ENCODE results near the gene ZNF793.

The ZNF793 gene

DNA sequence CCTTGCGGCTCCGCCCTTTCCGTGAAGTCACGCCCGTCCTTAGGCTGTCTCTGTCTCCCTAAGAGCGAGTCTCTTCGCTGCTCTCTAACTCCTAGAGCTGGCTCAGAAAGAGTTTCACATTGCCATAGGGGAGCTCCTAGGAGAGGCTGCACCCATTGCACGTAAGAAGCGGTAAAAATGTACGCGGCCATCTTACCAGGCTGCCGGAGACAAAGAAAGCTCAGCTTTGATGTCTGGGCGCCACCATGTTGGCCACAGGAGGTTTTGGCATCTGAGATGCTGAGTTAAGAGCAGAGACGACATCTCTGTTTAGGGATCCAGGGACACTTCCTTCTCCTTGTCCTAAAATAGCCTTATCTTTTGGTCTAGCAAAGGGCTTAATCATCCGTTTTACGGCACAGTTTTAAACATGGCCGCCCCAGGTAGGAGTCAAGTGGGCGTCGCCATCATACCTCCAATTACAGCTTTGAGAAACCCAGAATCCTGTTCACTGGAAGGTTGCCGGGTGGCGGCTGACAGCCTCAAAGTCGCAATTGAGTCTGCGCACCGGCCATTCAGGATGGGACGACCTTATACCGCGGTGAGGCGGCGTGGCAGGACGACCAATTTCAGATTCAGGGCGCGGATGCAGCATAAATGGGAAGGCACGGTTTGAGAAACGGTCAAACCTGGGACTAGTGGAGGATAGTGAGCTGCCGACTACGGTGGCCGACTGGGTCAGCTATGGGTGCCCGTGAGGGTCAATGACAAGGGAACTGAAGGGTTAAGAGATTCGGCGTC lies at the start of gene ZNF793 (continued):
- TF ChIP-seq ZNF404 (tag by site-specific recombination; IDR thresholded peaks at IDR 0.05), result no peak
- no peak for TF ChIP-seq ZNF529 (tag by site-specific recombination; IDR thresholded peaks at IDR 0.05; ENCODE audit: insufficient replicate concordance)
- TF ChIP-seq, protein P1, sequence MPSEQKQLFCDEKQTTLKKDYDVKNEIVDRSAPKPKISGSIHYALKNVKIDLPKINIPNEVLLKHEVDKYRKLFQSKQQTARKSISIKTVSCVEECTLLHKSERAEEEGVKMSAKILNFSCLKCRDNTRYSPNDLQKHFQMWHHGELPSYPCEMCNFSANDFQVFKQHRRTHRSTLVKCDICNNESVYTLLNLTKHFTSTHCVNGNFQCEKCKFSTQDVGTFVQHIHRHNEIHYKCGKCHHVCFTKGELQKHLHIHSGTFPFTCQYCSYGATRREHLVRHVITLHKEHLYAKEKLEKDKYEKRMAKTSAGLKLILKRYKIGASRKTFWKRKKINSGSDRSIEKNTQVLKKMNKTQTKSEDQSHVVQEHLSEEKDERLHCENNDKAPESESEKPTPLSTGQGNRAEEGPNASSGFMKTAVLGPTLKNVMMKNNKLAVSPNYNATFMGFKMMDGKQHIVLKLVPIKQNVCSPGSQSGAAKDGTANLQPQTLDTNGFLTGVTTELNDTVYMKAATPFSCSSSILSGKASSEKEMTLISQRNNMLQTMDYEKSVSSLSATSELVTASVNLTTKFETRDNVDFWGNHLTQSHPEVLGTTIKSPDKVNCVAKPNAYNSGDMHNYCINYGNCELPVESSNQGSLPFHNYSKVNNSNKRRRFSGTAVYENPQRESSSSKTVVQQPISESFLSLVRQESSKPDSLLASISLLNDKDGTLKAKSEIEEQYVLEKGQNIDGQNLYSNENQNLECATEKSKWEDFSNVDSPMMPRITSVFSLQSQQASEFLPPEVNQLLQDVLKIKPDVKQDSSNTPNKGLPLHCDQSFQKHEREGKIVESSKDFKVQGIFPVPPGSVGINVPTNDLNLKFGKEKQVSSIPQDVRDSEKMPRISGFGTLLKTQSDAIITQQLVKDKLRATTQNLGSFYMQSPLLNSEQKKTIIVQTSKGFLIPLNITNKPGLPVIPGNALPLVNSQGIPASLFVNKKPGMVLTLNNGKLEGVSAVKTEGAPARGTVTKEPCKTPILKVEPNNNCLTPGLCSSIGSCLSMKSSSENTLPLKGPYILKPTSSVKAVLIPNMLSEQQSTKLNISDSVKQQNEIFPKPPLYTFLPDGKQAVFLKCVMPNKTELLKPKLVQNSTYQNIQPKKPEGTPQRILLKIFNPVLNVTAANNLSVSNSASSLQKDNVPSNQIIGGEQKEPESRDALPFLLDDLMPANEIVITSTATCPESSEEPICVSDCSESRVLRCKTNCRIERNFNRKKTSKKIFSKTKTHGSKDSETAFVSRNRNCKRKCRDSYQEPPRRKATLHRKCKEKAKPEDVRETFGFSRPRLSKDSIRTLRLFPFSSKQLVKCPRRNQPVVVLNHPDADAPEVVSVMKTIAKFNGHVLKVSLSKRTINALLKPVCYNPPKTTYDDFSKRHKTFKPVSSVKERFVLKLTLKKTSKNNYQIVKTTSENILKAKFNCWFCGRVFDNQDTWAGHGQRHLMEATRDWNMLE (tag by site-specific recombination; conservative IDR thresholded peaks at IDR 0.05; ENCODE audit: low read depth), result peak; percentile 54
- peak; percentile 56 for TF ChIP-seq ZNF623 (tag by site-specific recombination; IDR thresholded peaks at IDR 0.05)
- TF ChIP-seq ZNF48 (tag by site-specific recombination; IDR thresholded peaks at IDR 0.05), result no peak
- TF ChIP-seq RBAK (tag by site-specific recombination; IDR thresholded peaks at IDR 0.05), result no peak
- TF ChIP-seq ZBTB48 (tag by site-specific recombination; IDR thresholded peaks at IDR 0.05), result peak; percentile 87
- TF ChIP-seq ZNF24 (tag by site-specific recombination; IDR thresholded peaks at IDR 0.05), result peak; percentile 92
- no peak for TF ChIP-seq ZNF510 (tag by site-specific recombination; IDR thresholded peaks at IDR 0.05; ENCODE audit: insufficient replicate concordance)
- TF ChIP-seq ZNF335 (tag by site-specific recombination; conservative IDR thresholded peaks at IDR 0.05), result peak; percentile 99
- TF ChIP-seq ZNF184 (tag by site-specific recombination; IDR thresholded peaks at IDR 0.05), result no peak
- TF ChIP-seq ZFHX2 (tag by site-specific recombination; conservative IDR thresholded peaks at IDR 0.05), result peak; percentile 89
- TF ChIP-seq ZSCAN23 (tag by site-specific recombination; IDR thresholded peaks at IDR 0.05), result no peak; the same call in 1 of the 2 replicates
- no peak for TF ChIP-seq SETDB1 (IDR thresholded peaks at IDR 0.05; ENCODE audit: insufficient read length, low read length)
- no peak for TF ChIP-seq ZNF621 (tag by site-specific recombination; IDR thresholded peaks at IDR 0.05)
- no peak for TF ChIP-seq ZNF202 (tag by site-specific recombination; IDR thresholded peaks at IDR 0.05; ENCODE audit: borderline replicate concordance)
- TF ChIP-seq ZNF501 (tag by site-specific recombination; IDR thresholded peaks at IDR 0.05), result peak; percentile 92
- TF ChIP-seq ZNF214 (tag by site-specific recombination; IDR thresholded peaks at IDR 0.05; ENCODE audit: borderline replicate concordance), result no peak
- TF ChIP-seq, protein P2, sequence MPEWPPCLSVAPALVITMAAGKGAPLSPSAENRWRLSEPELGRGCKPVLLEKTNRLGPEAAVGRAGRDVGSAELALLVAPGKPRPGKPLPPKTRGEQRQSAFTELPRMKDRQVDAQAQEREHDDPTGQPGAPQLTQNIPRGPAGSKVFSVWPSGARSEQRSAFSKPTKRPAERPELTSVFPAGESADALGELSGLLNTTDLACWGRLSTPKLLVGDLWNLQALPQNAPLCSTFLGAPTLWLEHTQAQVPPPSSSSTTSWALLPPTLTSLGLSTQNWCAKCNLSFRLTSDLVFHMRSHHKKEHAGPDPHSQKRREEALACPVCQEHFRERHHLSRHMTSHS (tag by site-specific recombination; IDR thresholded peaks at IDR 0.05), result no peak; the same call in 1 of the 2 replicates
- TF ChIP-seq ZSCAN30 (tag by site-specific recombination; IDR thresholded peaks at IDR 0.05), result peak; percentile 89
- TF ChIP-seq ZNF701 (tag by site-specific recombination; IDR thresholded peaks at IDR 0.05), result no peak
- TF ChIP-seq TCF7L2 (IDR thresholded peaks at IDR 0.05; ENCODE audit: borderline replicate concordance, low read depth, low read length), result peak; percentile 95
- peak; percentile 95 for TF ChIP-seq ZNF391 (tag by site-specific recombination; IDR thresholded peaks at IDR 0.05; ENCODE audit: borderline replicate concordance, low read depth)
- TF ChIP-seq ZNF274 (IDR thresholded peaks at IDR 0.05; ENCODE audit: low read length), result no peak
- no peak for TF ChIP-seq ZNF274 (tag by site-specific recombination; IDR thresholded peaks at IDR 0.05; ENCODE audit: borderline replicate concordance)
- TF ChIP-seq, protein P3, sequence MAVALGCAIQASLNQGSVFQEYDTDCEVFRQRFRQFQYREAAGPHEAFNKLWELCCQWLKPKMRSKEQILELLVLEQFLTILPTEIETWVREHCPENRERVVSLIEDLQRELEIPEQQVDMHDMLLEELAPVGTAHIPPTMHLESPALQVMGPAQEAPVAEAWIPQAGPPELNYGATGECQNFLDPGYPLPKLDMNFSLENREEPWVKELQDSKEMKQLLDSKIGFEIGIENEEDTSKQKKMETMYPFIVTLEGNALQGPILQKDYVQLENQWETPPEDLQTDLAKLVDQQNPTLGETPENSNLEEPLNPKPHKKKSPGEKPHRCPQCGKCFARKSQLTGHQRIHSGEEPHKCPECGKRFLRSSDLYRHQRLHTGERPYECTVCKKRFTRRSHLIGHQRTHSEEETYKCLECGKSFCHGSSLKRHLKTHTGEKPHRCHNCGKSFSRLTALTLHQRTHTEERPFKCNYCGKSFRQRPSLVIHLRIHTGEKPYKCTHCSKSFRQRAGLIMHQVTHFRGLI (tag by site-specific recombination; IDR thresholded peaks at IDR 0.05), result peak; percentile 39; the same call in 1 of the 2 replicates
- TF ChIP-seq, protein P4, sequence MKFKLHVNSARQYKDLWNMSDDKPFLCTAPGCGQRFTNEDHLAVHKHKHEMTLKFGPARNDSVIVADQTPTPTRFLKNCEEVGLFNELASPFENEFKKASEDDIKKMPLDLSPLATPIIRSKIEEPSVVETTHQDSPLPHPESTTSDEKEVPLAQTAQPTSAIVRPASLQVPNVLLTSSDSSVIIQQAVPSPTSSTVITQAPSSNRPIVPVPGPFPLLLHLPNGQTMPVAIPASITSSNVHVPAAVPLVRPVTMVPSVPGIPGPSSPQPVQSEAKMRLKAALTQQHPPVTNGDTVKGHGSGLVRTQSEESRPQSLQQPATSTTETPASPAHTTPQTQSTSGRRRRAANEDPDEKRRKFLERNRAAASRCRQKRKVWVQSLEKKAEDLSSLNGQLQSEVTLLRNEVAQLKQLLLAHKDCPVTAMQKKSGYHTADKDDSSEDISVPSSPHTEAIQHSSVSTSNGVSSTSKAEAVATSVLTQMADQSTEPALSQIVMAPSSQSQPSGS (tag by site-specific recombination; IDR thresholded peaks at IDR 0.05; ENCODE audit: low read depth), result no peak
- TF ChIP-seq, protein P5, sequence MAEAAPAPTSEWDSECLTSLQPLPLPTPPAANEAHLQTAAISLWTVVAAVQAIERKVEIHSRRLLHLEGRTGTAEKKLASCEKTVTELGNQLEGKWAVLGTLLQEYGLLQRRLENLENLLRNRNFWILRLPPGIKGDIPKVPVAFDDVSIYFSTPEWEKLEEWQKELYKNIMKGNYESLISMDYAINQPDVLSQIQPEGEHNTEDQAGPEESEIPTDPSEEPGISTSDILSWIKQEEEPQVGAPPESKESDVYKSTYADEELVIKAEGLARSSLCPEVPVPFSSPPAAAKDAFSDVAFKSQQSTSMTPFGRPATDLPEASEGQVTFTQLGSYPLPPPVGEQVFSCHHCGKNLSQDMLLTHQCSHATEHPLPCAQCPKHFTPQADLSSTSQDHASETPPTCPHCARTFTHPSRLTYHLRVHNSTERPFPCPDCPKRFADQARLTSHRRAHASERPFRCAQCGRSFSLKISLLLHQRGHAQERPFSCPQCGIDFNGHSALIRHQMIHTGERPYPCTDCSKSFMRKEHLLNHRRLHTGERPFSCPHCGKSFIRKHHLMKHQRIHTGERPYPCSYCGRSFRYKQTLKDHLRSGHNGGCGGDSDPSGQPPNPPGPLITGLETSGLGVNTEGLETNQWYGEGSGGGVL (tag by site-specific recombination; IDR thresholded peaks at IDR 0.05), result no peak
